Cerebellar nuclear complex (tissue), 1 donor: ENCODE results near the gene MAPK11.

ENCODE experiments used
- DNase-seq, 2 experiments: peaks; one replicate each; lab custom pipeline; 2025; lab: John Stamatoyannopoulos, UW

Gene MAPK11

GRCh38 chr22:50224071-50224470 is 46.1 kb downstream of the MAPK11 start:
- no peak for DNase-seq

- DNase-seq, result no peak
Observed at GRCh38 chr22:50222508-50222907, 47.7 kb downstream of the MAPK11 start.

- no peak for DNase-seq
Observed at GRCh38 chr22:50221410-50222300, 48.5 kb downstream of the MAPK11 start.

- DNase-seq, result no peak
Observed at GRCh38 chr22:50220603-50221409, 49.4 kb downstream of the MAPK11 start.

GRCh38 chr22:50219800-50220602 is 50.2 kb downstream of the MAPK11 start:
- DNase-seq, result no peak

- DNase-seq, result no peak
Observed at GRCh38 chr22:50218996-50219727, 51.0 kb downstream of the MAPK11 start.

- DNase-seq, result no peak
Observed at GRCh38 chr22:50218153-50218995, 51.8 kb downstream of the MAPK11 start.

- DNase-seq, result no peak
Observed at GRCh38 chr22:50217543-50218152, 52.5 kb downstream of the MAPK11 start.

- no peak for DNase-seq
Observed at GRCh38 chr22:50216684-50217520, 53.3 kb downstream of the MAPK11 start.

GRCh38 chr22:50216055-50216683 is 54.0 kb downstream of the MAPK11 start:
- DNase-seq, result no peak

- no peak for DNase-seq
Observed at GRCh38 chr22:50215297-50216054, 54.7 kb downstream of the MAPK11 start.
